HG03558 (cell line): ENCODE measurements around the gene APOC4.
"Not testable (repeated sequence)": the region's sequence is repeated elsewhere in the genome, so short reads cannot be mapped to it uniquely, and the experiment has no call there.

ENCODE experiments used
- ATAC-seq: cut with Tn5 transposase; IDR thresholded peaks from one replicate; pipeline ENCODE4 v1.9.1; 2021; ENCODE audit warnings: moderate number of reproducible peaks; ENCODE audit not compliant: unreplicated experiment; ENCODE audit errors: extremely low read depth

The APOC4 gene

DNA sequence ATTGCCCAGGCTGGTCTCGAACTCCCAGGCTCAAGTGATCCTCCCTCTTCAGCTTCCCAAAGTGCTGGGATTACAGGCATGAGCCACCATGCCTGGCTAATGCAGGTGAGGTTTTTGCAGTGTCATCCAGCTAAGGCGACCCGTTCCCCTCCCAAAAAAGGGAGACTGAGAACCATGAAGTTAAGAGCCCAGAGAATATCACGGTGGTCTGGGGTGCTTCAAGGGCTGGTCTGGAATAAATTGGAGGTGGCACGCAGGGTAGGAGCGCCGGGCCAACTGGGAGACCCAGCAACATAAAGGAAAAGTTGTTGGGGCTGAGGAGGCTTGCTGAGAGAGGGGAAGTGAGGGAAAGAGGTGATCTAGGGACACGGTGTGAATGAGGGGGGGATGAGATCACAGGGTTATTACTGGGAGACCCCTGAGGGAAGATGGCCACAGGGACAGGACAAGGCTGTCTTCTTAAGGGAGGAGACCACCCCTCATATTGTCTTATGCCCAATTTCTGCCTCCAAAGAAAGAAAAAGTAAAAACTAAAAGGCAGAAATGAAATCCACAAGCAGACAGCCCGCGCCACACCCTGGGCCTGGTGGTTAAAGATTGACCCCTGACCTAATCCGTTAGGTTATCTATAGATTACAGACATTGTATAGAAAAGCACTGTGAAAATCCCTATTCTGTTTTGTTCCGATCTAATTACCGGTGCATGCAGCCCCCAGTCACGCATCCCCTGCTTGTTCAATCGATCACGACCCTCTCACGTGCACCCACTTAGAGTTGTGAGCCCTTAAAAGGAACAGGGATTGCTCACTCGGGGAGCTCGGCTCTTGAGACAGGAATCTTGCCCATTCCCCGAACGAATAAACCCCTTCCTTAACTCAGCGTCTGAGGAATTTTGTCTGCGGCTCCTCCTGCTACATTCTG lies 28.3 kb upstream of the APOC4 start:
- ATAC-seq = not testable (repeated sequence)

DNA sequence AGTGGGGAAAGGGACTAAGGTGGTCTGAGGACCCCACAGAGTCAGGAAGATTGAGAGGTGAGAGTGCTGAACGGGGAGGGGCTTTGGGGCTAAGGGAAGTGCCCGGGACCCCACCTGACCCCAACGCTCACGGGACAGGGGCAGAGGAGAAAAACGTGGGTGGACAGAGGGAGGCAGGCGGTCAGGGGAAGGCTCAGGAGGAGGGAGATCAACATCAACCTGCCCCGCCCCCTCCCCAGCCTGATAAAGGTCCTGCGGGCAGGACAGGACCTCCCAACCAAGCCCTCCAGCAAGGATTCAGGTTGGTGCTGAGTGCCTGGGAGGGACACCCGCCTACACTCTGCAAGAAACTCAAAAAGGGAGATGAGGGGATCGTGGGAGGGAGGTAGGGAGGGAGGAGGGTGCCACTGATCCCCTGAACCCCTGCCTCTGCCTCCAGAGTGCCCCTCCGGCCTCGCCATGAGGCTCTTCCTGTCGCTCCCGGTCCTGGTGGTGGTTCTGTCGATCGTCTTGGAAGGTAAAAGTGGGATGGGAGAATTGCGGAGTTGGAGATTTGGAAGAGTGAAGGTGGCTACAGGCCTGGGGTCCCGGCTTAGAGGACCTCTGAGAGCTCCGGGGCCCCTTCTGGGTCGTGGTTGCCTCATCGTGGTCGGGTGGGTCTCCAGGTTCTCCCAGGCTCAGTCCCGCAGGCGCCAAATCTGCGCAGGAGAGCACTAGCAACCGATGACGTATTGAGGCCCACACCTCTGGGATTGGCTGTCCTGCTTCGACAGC lies 27.4 kb upstream of the APOC4 start, which contains the start of gene APOC1:
TSS of gene APOC1 (plus strand) at position 176 of the 774 bp plus-strand sequence. CDS start at position 460, 284 bp downstream.
- not testable (repeated sequence) for ATAC-seq

DNA sequence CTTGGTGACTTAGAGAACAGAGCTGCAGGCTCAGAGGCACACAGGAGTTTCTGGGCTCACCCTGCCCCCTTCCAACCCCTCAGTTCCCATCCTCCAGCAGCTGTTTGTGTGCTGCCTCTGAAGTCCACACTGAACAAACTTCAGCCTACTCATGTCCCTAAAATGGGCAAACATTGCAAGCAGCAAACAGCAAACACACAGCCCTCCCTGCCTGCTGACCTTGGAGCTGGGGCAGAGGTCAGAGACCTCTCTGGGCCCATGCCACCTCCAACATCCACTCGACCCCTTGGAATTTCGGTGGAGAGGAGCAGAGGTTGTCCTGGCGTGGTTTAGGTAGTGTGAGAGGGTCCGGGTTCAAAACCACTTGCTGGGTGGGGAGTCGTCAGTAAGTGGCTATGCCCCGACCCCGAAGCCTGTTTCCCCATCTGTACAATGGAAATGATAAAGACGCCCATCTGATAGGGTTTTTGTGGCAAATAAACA lies 17.8 kb upstream of the APOC4 start:
- no peak for ATAC-seq

DNA sequence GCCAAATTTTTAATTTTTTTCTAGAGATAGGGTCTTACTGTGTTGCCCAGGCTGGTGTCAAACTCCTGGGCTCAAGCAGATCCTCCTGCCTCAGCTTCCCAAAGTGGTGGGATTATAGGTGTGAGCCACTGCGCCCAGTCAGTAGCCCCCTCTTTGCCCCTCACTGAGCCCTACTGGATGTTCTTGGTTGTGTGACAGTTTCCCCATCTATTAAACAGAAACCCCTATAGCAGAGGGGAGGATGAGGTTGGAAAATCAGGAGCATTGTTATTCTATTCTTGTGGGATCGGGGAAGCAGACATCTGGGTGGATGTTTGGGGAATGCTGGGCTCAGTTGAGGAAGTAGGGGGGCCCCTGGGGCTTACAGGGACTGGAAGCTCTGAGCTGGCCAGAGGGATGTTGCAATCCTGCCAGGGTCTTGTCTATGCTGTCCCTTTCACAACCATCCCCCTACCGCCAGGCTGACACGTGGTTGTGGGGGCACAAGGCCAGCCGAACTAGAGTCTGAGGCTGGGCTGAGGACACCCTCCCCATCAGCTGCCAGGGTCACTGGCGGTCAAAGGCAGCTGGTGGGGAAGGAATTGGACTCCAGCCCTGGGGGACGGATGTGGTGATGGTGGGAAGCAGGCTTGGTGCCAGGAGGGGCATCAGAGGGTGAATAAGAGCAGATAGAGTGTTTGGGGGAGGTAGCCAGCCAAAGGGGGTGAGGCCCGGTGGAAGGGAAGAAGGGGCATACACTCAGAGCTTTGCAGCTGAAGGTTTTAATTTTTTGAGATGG lies 16.7 kb upstream of the APOC4 start:
- ATAC-seq = no peak

DNA sequence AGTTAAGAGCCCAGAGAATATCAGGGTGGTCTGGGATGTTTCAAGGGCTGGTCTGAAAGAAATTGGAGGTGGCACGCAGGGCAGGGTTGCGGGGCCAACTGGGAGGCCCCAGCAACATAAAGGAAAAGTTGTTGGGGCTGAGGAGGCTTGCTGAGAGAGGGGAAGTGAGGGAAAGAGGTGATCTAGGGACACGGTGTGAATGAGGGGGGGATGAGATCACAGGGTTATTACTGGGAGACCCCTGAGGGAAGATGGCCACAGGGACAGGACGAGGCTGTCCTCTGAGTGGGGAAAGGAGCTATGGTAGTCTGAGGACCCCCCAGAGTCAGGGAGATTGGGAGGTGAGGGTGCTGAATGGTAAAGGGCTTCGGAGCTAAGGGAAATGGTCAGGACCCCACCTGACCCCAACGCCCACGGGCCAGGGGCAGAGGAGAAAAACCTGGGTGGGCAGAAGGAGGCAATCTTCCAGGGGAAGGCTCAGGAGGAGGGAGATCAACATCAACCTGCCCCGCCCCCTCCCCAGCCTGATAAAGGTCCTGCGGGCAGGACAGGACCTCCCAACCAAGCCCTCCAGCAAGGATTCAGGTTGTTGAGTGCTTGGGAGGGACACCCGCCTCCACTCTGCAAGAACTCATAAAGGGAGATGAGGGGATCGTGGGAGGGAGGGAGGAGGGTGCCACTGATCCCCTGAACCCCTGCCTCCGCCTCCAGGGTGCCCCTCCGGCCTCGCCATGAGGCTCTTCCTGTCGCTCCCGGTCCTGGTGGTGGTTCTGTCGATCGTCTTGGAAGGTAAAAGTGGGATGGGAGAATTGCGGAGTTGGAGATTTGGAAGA lies 15.6 kb upstream of the APOC4 start:
- ATAC-seq = not testable (repeated sequence)

DNA sequence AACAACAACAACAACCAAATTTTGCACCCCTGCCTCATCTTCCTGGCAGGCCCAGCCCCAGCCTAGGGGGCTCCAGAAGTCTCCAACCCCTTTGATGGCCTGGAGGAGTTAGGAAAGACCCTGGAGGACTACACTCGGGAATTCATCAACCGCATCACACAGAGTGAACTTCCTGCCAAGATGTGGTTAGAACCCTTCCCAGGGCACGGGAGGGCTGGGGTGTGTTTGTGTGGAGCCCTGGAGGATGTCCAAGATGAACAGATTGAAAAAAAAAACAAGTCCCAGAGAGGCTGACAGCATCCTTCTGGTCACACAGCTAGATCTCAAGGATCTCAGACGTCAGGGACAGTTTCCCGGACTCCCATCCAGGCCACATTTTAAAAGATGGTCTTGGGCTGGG lies 14.3 kb upstream of the APOC4 start:
- no peak for ATAC-seq

DNA sequence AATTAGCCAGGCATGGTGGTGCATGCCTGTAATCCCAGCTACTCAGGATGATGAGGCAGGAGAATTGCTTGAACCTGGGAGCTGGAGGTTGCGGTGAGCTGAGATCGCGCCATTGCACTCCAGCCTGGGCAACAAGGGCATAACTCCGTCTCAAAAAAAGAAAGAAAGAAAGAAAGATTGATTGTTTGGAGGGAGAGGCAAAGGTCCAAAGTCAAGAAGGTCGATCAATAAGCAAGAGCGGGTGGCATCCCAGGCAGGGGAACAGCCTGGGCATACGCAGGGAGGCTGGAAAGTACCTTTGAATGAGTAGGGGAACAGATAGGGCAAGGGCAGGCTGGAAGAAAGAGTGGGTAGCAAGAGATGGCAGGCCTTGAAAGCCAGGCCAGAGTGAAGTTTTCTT lies 11.9 kb upstream of the APOC4 start:
- no peak for ATAC-seq

DNA sequence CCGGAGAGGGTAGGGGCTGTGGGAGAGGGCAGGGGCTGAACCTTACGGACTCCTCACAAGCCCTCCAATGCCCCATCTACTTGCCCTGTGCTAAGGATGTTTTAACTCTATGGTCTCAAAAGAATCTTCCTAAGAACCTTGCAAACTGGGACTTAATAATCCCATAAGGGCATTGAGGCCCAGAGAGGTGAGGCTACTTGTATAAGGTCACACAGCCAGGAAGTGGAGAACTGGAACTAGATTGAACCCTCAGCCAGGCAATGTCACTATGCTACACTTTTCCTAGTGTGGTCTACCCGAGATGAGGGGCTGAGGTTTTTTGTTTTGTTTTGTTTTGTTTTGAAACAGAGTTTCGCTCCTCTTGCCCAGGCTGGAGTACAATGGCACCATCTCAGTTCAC lies 10.5 kb upstream of the APOC4 start:
- no peak for ATAC-seq

DNA sequence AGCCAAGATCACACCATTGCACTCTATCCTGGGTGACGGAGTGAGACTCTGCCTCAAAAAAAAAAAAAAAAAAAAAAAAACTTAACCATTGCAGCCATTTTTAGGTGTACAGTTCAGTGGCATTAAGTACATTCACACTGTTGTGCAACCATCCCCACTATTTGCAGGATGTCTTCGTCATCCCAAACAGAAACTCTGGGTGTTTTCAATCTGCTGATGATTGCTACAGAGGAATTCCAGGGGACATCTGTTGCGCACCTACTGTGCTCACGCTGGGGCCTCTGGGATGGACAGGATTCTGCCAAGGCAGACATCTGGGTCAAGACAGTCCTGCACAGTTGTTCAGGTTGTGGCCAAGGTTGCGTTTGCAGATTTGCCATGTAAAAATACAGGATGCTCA lies 2.4 kb upstream of the APOC4 start:
- no peak for ATAC-seq

DNA sequence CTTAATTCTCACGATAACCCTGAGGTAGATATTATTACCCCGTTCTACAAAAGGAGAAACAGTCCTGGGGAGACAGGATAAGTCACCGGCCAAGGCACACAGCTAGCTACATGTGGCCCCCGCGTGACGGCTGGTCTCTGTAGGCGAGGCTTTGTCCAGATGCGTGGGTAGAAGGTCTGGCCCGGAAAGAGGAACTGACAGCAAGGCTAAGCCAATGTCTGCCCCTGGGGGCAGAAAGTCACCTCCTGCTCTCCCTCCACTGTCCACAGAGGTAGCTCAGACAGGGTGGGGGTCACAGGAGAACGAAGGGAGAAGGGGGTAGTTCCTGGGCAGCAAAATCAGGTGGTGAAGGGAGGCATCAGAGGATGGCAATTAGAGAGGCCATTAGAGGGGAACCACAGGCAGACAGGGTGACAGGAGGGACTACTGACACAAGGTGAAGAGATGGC lies 1.8 kb downstream of the APOC4 start:
- ATAC-seq = no peak

DNA sequence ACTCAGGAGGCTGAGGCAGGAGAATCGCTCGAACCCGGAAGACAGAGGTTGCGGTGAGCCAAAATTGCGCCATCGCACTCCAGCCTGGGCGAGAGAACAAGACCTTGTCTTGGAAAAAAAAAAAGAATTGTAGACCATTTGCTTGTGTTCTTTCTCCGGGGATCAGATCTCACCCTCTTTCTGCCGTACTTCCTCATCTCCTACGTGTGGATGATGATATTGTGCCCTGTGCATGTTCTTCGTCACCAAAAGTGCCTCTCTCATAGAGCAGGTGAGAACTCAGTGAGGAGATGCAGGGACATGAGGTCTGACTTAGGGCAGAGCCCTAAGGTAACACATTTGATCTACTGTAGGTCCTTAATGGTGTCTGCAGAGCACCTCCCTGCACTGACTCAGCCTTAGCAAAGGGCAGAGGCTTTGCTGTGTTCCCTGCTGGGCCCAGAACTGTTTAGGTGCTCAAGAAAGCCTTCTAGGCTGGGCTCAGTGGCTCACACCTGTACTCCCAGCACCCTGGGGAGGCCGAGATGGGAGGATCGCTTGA lies 5.1 kb downstream of the APOC4 start:
- no peak for ATAC-seq

DNA sequence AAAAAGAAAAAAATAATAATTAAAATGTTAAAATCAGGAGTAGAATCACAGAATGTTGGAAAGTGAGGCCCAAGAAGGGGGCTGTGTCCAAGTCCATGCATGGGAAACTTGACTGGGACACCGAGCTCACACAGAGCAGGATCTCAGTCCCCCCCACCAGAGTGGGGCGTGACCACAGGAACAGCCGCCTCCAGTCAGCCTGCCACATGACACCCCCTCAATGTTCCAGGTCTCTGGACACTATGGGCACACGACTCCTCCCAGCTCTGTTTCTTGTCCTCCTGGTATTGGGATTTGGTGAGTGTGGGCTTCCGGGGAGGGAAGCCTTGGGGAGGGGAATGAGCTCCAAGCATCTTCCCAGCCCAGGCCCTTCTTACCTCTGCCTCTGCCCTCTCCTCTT lies 6.2 kb downstream of the APOC4 start:
- no peak for ATAC-seq

DNA sequence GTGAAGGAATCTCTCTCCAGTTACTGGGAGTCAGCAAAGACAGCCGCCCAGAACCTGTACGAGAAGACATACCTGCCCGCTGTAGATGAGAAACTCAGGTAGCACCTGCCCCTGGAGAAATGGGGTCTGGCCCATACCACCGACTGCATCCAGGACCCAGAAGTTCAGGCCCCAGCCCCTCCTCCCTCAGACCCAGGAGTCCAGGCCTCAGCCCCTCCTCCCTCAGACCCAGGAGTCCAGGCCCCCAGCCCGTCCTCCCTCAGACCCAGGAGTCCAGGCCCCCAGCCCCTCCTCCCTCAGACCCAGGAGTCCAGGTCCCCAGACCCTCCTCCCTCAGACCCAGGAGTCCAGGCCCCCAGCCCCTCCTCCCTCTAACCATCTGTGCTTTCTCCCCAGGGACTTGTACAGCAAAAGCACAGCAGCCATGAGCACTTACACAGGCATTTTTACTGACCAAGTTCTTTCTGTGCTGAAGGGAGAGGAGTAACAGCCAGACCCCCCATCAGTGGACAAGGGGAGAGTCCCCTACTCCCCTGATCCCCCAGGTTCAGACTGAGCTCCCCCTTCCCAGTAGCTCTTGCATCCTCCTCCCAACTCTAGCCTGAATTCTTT lies 6.8 kb downstream of the APOC4 start:
- no peak for ATAC-seq

DNA sequence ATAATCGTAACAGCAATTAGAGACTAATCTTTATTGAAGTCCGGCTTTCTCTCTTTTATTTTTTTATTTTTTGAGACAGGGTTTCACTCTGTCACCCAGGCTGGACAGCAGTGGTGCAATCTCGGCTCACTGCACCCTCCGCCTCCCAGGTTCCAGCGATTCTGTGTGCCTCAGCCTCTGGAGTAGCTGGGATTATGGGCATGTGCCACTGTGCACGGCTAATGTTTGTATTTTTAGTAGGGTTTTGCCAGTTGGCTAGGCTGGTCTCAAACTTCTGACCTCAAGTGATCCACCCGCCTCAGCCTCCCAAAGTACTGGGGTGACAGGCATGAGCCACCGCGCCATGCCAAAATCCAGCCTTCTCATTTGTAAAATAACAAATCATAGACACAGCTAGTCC lies 7.5 kb downstream of the APOC4 start:
- ATAC-seq = no peak

DNA sequence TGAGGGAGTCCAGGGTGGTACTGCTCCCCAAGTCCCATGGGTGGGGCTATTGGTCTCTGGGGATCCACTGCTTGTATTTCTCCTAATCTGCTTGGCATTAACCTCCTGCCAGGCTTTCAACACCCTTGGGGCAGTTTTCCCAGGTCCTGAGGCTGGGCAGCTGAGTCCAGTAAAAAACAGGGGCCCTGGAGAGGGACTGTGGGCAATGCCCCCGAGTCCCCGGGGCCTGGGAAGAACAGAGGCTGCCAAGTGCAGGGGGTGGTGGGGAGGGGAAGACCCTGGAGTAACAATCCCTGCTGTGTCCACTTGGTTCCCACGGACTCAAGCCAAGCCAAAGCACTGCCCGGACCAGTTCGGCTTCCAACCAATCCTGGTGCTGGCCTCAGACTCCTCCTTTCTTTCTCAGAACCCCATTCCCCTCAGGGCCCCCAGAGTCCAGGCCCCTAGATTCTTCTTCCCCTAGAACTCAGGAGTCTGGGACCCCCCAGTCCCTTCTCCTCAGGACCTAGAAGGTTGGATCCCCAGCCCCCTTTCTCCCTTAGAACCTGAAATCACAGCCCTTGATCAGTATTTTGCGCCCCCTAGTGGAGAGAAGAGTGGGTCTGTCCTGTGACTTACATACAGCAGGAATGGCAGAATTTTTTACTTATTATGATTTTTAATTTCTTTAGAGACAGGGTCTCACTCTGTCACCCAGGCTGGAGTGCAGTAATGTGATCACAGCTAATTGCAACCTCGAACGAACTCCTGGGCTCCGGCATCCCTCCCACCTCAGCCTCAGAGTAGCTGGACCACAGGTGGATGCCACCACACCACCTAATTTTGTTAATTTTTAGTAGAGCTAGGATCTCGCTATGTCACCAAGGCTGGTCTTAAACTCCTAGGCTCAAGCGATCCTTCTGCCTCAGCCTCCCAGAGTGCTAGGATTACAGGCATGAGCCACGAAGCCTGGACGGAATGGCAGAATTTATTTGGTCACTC lies 9.4 kb downstream of the APOC4 start:
- ATAC-seq = no peak

DNA sequence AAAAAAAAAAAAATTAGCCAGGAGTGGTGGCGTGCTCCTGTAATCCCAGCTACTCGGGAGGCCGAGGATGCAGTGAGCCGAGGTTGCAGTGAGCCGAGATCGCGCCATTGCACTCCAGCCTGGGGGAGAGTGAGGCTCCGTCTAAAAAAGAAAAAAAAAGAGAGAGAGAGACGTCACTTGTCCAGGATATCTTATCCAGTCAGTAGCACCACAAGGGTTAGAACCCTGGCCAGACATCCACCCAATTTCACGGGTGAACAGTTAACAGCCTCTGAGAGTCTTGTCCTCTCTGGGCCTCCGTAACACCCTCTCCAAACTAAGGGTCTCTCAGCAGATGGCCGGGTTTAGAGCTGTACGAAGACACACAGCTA lies 12.2 kb downstream of the APOC4 start:
- no peak for ATAC-seq

DNA sequence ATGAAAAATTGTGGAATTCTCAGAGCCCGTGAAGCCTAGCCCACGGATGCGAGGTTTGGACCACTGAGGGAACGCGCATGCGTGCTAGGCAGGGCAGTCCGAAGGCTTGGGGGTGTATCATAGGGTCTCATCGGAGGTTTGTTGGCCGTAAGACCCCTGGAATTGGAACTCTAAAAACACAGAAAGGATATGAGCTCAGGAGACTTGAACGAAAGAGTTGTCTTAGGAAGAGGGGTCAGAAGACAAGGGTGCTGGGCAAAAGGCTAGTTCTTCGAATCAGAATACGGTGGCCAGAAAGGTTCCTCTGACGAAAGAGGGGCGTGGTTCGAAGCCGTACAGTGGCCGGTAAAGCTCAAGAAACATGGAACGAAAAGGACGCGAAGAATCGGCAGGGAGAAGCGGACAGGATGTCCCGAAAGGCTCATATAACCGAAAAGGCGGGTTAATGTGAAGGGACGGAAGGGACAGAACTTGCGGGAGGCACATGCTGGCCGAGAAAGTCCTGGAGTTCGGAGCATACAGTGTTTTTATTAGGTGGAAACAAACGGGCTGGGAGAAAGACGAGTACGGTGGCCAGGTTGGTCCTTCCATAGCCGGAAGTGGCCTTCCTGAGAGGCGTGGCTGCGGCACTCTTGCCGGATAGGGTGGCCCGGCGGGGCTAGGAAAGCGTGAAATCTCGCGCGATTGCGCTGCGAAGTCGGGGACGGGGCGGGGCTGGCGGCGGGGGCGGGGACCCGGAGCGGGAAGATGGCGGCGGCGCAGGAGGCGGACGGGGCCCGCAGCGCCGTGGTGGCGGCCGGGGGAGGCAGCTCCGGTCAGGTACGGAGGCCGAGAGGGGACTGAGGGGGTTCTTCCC lies 12.8 kb downstream of the APOC4 start, which contains the start of gene CLPTM1:
TSS of gene CLPTM1 (plus strand) at position 732 of the 856 bp plus-strand sequence. CDS start at position 748, 16 bp downstream.
- ATAC-seq = peak; percentile 63
